ENCODE measurements around the gene KCNMB1. TPM values are rescaled to one million over a fixed set of nuclear protein-coding genes. Genes with fewer than 3 reads are reported as not detected.

The KCNMB1 gene
- total RNA-seq, 1 donor from 2014 or later: 1.3 TPM

DNA sequence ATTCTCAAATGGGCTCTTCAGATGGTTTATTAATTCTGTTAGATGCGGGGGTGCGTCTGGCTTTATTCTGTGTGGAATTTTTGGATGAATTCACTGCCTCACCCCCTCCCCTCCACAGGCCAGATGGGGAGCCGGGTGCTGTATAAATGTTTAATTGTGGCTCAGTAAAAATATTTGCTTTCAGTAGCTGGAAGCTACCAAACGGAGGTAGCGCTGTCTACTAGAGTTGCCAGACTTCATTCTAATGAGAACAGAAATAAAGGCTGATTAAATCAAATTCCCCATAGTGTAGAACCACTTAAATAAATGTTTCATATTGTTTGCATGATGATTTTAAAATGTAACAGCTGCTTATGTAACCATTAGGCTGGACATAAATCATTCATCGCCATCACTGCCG lies 34.5 kb upstream of the KCNMB1 start:
- H3K9me3 ChIP-seq (replicated peaks): no peaks in the 10 kb centered on the region
- peaks cover 36% of the 10 kb centered on the region for H3K27me3 ChIP-seq (ENCODE audit: low read depth)
- TF ChIP-seq, protein P1, sequence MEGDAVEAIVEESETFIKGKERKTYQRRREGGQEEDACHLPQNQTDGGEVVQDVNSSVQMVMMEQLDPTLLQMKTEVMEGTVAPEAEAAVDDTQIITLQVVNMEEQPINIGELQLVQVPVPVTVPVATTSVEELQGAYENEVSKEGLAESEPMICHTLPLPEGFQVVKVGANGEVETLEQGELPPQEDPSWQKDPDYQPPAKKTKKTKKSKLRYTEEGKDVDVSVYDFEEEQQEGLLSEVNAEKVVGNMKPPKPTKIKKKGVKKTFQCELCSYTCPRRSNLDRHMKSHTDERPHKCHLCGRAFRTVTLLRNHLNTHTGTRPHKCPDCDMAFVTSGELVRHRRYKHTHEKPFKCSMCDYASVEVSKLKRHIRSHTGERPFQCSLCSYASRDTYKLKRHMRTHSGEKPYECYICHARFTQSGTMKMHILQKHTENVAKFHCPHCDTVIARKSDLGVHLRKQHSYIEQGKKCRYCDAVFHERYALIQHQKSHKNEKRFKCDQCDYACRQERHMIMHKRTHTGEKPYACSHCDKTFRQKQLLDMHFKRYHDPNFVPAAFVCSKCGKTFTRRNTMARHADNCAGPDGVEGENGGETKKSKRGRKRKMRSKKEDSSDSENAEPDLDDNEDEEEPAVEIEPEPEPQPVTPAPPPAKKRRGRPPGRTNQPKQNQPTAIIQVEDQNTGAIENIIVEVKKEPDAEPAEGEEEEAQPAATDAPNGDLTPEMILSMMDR (IDR thresholded peaks at IDR 0.05; ENCODE audit: borderline replicate concordance): no peak
- no peaks in the 10 kb centered on the region for H3K36me3 ChIP-seq
- intact Hi-C loops (cut with micrococcal nuclease): loop anchor here (5.0 to 10.0 kb wide), 3 partner anchors 159 to 319 kb away; partner anchors contain the start of gene FOXI1
- no peak overlapping the region for H3K4me3 ChIP-seq
- H3K4me1 ChIP-seq: peaks cover 36% of the 10 kb centered on the region
- DNase-seq: no peak
- no peak overlapping the region for H3K27ac ChIP-seq (replicated peaks)

DNA sequence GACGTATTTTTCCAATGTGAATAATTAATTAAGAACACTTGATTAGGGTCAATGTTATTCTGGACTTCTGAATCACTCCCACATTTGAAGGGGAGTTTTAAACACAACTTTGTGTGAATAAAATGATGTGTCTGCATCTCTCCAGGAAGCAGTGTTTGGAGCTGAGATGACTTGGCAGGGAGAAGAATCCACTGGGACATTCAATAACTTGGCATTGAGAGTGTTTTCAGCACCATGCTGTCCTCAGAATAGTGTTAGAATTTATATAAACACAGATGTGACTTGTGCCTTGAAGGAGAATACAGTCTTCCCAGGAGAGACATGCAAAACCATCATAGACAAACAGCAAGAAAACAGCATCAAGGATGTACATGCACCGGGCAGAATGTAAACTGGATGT lies 32.7 kb upstream of the KCNMB1 start:
- Histone ChIP-seq H3K4me1 (peaks cover 23% of the 10 kb centered on the region), H3K27me3 (ENCODE audit: low read depth) (peaks cover 34% of the 10 kb centered on the region), H3K4me3 (no peak overlapping the region), H3K36me3 (no peaks in the 10 kb centered on the region), H3K9me3 (replicated peaks) (no peaks in the 10 kb centered on the region), H3K27ac (replicated peaks) (no peak overlapping the region)
- no peak for DNase-seq
- TF ChIP-seq, protein P1 (IDR thresholded peaks at IDR 0.05; ENCODE audit: borderline replicate concordance): no peak
- intact Hi-C loops (cut with micrococcal nuclease): loop anchor here (5.0 to 10.0 kb wide), 3 partner anchors 157 to 317 kb away; partner anchors contain the start of gene FOXI1

DNA sequence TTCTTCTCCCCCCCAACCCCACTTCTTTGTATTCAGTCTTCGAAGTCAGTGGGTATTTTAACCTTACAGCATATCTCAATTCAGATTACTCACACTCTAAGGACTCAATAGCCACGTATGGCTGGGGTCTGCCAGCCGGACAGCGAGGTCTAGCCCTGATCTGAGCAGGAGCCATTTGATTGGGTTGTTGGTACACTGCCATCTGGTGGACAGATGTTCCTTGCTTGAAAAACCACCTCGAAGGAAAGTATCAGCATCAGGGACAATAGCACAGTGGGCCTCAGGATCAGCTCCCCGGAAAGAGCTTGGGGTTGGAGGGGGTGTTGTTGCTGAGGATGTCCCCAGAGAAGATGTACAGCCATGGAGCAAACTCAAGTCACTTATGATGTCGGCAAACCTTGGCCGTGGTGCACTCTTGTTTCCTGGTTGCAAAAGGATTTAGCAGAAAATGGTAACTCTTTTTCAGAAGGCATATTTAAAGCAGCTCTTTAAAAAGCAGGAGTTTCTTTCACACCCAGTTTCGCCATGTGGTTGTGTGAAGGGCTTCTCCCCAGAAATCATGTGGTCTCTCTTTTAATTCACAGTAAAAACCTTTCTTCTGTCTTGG lies 31.7 kb upstream of the KCNMB1 start:
- DNase-seq: peak; percentile 26
- H3K27ac ChIP-seq (replicated peaks): no peak overlapping the region
- intact Hi-C loops (cut with micrococcal nuclease): loop anchor here (5.0 to 10.0 kb wide), 3 partner anchors 156 to 316 kb away; partner anchors contain the start of gene FOXI1

DNA sequence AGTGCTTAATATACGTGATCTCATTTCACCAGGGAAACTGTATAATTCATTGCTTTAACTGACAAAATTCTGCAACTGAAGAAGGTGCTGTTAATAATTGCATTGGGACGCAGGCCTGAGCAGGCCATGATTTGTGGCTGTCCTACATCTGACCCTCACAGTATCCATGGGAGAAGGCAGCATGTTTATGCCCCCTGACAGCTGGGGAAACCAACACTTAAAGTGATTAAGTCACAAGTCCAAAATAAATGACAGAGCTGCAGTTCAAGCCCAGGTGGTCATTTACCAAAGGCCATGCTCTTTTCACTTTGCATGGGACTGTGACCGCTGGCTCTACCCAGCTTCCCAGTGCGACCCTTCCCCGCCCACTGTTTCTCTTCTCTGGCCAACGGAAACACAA lies 30.5 kb upstream of the KCNMB1 start:
- H3K27ac ChIP-seq (replicated peaks): no peak overlapping the region
- no peak overlapping the region for H3K4me3 ChIP-seq
- no peaks in the 10 kb centered on the region for H3K36me3 ChIP-seq
- H3K4me1 ChIP-seq: peaks cover 7% of the 10 kb centered on the region
- no peak for DNase-seq
- H3K27me3 ChIP-seq (ENCODE audit: low read depth): peaks cover 28% of the 10 kb centered on the region
- intact Hi-C loops (cut with micrococcal nuclease): loop anchor here (5.0 to 10.0 kb wide), 3 partner anchors 155 to 315 kb away; partner anchors contain the start of gene FOXI1
- H3K9me3 ChIP-seq (replicated peaks): no peaks in the 10 kb centered on the region
- TF ChIP-seq, protein P1 (IDR thresholded peaks at IDR 0.05; ENCODE audit: borderline replicate concordance): no peak

More for the DNA sequence above, 31.7 kb upstream of the KCNMB1 start:
- Histone ChIP-seq H3K9me3 (replicated peaks) (no peaks in the 10 kb centered on the region), H3K27me3 (ENCODE audit: low read depth) (peaks cover 28% of the 10 kb centered on the region), H3K4me3 (no peak overlapping the region), H3K4me1 (peaks cover 16% of the 10 kb centered on the region), H3K36me3 (no peaks in the 10 kb centered on the region)
- TF ChIP-seq, protein P1 (IDR thresholded peaks at IDR 0.05; ENCODE audit: borderline replicate concordance): peak; percentile 84

DNA sequence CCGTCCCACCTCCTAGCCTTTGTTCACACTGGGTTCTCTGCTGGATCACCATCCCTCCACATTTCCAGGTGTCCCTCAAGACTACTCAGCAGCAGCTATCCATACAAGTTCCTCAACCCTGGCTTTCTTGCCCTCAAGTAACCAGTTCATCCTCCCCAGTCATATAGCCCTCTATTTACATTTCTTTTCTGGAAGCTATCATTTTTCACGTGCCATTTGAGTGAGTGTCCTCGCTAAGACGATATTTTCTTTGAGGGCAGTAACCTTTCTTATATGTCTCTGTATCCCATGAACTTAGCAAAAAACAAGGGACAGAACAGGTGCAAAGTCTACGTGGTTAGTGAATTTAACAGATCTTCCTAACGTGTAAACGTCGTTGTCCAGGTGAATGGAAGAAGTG lies 29.6 kb upstream of the KCNMB1 start:
- Histone ChIP-seq H3K27ac (replicated peaks) (no peak overlapping the region), H3K4me3 (no peak overlapping the region), H3K27me3 (ENCODE audit: low read depth) (peaks cover 28% of the 10 kb centered on the region), H3K9me3 (replicated peaks) (no peaks in the 10 kb centered on the region), H3K4me1 (peaks cover 7% of the 10 kb centered on the region), H3K36me3 (no peaks in the 10 kb centered on the region)
- intact Hi-C loops (cut with micrococcal nuclease): no loop called here
- TF ChIP-seq, protein P1 (IDR thresholded peaks at IDR 0.05; ENCODE audit: borderline replicate concordance): no peak
- no peak for DNase-seq
